Memory B cell (primary cell): ENCODE measurements around the gene DGAT2.

Experiments used
- ATAC-seq: fragments of 150-1000 bp; cut with Tn5 transposase; 2 replicates; pipeline ENCODE4 v1.10.0; 2021; ENCODE audit warnings: low read depth, mild to moderate bottlenecking, moderate library complexity
- DNase-seq, 2 donors: peaks; one replicate each; pipeline ENCODE4 v3.0.0; 2022; ENCODE audit warnings: low spot score in 2 of 2
- H3K27ac Mint-ChIP-seq: one replicate; pipeline ENCODE4 v1.8.0; 2022; ENCODE audit warnings: mild to moderate bottlenecking, moderate library complexity, mixed read lengths
- H3K27me3 Mint-ChIP-seq: one replicate; pipeline ENCODE4 v1.8.0; 2022; ENCODE audit warnings: mixed read lengths
- H3K36me3 Mint-ChIP-seq: one replicate; pipeline ENCODE4 v1.8.0; 2022; ENCODE audit warnings: mild to moderate bottlenecking, mixed read lengths
- H3K4me1 Mint-ChIP-seq: one replicate; pipeline ENCODE4 v1.8.0; 2022; ENCODE audit warnings: mixed read lengths
- H3K4me3 Mint-ChIP-seq: one replicate; pipeline ENCODE4 v1.8.0; 2022; ENCODE audit warnings: mild to moderate bottlenecking, moderate library complexity, mixed read lengths
- H3K9me3 Mint-ChIP-seq: one replicate; pipeline ENCODE4 v1.8.0; 2022; ENCODE audit warnings: mixed read lengths

The DGAT2 gene

DNA sequence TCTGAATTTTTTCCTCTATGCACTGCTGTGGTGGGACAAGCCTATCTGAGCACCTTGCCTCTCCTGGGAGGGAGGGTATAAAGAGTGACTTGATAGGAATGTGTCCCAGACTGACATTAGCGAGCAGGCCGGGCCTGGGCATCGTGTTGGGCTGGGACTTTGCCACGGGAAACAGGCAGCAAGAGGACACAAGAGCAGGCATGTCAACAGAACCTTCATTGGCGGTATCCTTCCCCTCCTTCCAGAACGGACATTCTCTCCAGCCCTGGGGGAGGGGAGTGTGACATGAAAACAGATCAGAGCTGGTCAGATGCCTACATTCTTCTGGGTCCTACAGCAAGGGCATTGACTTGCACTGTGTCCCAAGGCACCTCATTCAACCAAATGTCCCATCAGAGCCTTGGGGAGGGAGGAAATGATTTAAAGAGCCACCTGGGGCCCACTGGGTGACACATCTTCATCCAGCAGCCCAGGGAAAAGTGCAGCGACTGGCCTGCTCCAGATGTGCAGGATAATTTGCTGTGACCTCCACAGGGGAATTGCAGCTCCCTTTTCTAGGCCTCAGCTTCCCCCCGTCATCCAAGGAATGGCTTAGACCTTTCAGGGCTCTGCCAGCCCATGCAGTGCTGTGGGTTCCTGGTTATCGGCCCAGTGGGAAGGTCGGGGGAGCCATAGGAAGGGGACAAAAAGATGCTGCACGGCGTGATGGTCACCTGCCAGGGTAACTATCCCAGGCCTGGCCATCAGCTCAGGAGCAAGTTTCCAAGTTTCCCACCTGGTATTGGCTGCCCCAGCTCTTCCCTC is 24.6 kb downstream of the DGAT2 start:
- no peaks in the 10 kb centered on the region for H3K9me3 Mint-ChIP-seq
- no peak for DNase-seq
- no peak for ATAC-seq
- H3K27ac Mint-ChIP-seq, result no peak overlapping the region
- no peak overlapping the region for H3K4me3 Mint-ChIP-seq
- peaks cover 2% of the 10 kb centered on the region for H3K36me3 Mint-ChIP-seq
- no peaks in the 10 kb centered on the region for H3K27me3 Mint-ChIP-seq
- H3K4me1 Mint-ChIP-seq, result no peaks in the 10 kb centered on the region

DNA sequence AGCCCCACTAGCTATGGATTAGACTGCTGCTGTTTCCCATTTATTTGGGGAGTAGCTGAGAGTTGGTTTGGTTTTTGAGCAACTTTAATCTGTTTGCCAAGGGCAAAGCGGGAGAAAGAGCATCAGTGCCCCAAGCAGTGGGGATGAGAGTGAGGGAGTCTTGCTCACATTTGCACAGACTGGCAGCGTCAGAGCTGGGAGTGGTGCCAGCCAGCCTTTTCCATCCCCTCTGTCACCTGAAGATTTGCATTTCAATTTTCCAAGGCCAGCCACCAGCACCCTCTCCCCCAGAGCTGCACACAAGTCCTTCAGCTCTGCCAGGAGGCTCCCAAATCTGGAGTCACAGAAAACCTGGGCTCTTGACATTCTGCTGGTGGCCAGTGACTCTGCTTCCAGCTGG is 25.4 kb downstream of the DGAT2 start:
- DNase-seq, result no peak
- no peak overlapping the region for H3K4me3 Mint-ChIP-seq

DNA sequence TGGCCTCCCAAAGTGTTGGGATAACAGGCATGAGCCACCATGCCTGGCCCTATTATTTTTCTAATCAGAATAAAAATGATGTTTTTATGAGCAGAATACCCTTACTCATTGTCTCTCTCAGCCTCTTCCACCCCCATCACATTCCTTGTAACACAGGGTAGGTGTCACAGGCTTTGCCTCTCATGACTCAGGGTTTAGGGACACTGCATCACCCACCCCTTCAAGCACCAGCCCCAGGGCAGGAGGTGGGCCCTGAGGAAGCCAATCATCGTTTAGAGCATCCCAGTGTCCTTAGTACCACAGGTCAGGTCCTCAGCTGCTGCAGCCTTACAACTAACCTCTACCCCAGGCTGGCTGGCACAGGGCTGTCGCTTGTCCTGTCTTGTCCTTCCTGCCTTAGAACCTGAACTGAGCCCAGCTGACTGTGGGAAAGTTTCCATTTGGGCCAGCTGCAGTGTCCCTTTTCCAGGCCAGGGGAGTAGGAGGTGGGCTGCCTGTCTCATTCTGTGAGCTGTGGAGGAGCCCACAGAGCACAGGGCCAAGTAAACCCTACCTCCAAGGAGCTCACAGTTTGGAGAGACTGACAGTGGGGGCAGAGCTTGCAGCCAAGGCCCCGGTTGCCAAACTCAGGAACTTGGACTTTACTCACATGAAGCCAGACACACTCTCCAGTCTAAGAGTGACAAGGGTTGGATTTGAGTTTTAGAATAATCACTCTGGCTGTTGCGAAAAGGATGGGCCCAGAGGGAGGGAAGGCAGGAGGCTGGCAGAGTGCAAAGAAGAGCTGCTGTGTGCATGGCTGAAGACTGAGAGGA is 26.9 kb downstream of the DGAT2 start:
- Mint-ChIP-seq H3K36me3 (peaks cover 8% of the 10 kb centered on the region), H3K27me3 (no peaks in the 10 kb centered on the region), H3K4me1 (no peaks in the 10 kb centered on the region), H3K27ac (no peak overlapping the region), H3K9me3 (no peaks in the 10 kb centered on the region), H3K4me3 (no peak overlapping the region)
- DNase-seq (no peak), ATAC-seq (no peak)

More for the DNA sequence above, 25.4 kb downstream of the DGAT2 start:
- ATAC-seq, result no peak
- peaks cover 4% of the 10 kb centered on the region for H3K36me3 Mint-ChIP-seq
- H3K4me1 Mint-ChIP-seq, result no peaks in the 10 kb centered on the region
- H3K27me3 Mint-ChIP-seq, result no peaks in the 10 kb centered on the region
- H3K9me3 Mint-ChIP-seq, result no peaks in the 10 kb centered on the region
- no peak overlapping the region for H3K27ac Mint-ChIP-seq

DNA sequence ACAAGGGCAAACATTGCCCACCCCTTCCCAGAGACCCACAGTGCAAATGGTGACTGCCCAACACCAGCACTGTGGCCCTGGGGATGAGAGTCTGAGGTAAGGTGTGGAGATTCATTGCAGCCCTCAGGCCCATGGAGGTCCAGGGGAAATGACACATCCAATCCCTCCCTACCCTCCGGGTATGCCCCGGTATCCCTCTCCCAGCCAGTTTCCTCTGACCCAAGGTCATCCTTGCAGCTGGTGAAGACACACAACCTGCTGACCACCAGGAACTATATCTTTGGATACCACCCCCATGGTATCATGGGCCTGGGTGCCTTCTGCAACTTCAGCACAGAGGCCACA is 27.5 kb downstream of the DGAT2 start:
- no peaks in the 10 kb centered on the region for H3K27me3 Mint-ChIP-seq
- ATAC-seq, result no peak
- no peak overlapping the region for H3K27ac Mint-ChIP-seq
- no peaks in the 10 kb centered on the region for H3K4me1 Mint-ChIP-seq
- H3K9me3 Mint-ChIP-seq, result no peaks in the 10 kb centered on the region
- DNase-seq, result no peak
- no peak overlapping the region for H3K4me3 Mint-ChIP-seq
- peaks cover 8% of the 10 kb centered on the region for H3K36me3 Mint-ChIP-seq

DNA sequence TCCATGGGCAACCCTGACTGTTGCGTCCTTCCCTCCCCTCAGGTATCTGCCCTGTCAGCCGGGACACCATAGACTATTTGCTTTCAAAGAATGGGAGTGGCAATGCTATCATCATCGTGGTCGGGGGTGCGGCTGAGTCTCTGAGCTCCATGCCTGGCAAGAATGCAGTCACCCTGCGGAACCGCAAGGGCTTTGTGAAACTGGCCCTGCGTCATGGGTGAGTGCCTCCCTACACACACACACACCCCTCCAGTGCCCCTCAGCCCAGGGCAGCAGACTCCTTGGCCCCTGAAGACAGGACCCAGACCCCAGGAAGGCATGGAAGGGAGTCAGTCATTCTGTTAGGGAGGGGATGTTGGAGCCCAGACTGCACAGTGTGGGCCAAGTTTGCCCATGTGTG is 28.5 kb downstream of the DGAT2 start:
- no peak for DNase-seq
- H3K27ac Mint-ChIP-seq, result no peak overlapping the region
- no peaks in the 10 kb centered on the region for H3K27me3 Mint-ChIP-seq
- H3K4me1 Mint-ChIP-seq, result no peaks in the 10 kb centered on the region
- ATAC-seq, result peak; percentile 56
- H3K9me3 Mint-ChIP-seq, result no peaks in the 10 kb centered on the region
- peaks cover 8% of the 10 kb centered on the region for H3K36me3 Mint-ChIP-seq
- H3K4me3 Mint-ChIP-seq, result no peak overlapping the region

DNA sequence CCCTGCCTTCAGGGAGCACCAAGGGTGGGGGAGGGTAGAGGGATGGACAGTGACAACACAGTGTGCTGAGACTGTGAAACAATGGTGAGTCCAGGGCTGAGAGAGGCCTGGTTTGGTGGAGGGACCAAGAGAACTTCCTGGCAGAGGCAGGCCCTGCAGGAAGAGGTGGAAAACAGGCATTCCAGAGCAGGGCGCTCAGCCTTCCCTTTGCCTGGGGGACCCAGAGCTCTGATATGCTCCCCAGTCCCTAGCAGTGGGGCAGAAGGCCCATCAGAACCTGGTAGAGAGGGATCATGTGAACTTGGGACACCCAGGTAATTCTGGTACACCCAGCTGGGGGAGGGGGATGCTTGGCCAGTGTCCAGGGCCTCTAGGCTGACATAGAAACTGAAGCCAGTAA is 29.2 kb downstream of the DGAT2 start:
- no peak for ATAC-seq
- no peaks in the 10 kb centered on the region for H3K27me3 Mint-ChIP-seq
- DNase-seq, result no peak
- H3K36me3 Mint-ChIP-seq, result peaks cover 8% of the 10 kb centered on the region
- no peaks in the 10 kb centered on the region for H3K9me3 Mint-ChIP-seq
- H3K4me3 Mint-ChIP-seq, result no peak overlapping the region
- H3K27ac Mint-ChIP-seq, result no peak overlapping the region
- H3K4me1 Mint-ChIP-seq, result no peaks in the 10 kb centered on the region

DNA sequence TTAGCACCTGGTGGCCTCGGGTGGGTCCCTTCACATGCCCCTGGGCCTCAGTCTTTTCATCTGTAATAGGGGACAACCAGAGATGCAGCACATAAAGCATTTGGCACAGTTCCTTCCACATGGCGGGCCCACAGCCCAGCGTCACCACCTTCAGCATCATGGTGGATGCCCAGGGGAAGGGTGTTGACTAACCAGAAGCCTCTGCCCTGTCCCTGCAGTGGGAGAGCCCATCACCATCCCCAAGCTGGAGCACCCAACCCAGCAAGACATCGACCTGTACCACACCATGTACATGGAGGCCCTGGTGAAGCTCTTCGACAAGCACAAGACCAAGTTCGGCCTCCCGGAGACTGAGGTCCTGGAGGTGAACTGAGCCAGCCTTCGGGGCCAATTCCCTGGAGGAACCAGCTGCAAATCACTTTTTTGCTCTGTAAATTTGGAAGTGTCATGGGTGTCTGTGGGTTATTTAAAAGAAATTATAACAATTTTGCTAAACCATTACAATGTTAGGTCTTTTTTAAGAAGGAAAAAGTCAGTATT is 31.6 kb downstream of the DGAT2 start:
- H3K9me3 Mint-ChIP-seq, result no peaks in the 10 kb centered on the region
- ATAC-seq (no peak), DNase-seq (no peak)
- no peak overlapping the region for H3K4me3 Mint-ChIP-seq
- no peak overlapping the region for H3K27ac Mint-ChIP-seq
- peaks cover 8% of the 10 kb centered on the region for H3K36me3 Mint-ChIP-seq
- peaks cover 5% of the 10 kb centered on the region for H3K4me1 Mint-ChIP-seq
- no peaks in the 10 kb centered on the region for H3K27me3 Mint-ChIP-seq

DNA sequence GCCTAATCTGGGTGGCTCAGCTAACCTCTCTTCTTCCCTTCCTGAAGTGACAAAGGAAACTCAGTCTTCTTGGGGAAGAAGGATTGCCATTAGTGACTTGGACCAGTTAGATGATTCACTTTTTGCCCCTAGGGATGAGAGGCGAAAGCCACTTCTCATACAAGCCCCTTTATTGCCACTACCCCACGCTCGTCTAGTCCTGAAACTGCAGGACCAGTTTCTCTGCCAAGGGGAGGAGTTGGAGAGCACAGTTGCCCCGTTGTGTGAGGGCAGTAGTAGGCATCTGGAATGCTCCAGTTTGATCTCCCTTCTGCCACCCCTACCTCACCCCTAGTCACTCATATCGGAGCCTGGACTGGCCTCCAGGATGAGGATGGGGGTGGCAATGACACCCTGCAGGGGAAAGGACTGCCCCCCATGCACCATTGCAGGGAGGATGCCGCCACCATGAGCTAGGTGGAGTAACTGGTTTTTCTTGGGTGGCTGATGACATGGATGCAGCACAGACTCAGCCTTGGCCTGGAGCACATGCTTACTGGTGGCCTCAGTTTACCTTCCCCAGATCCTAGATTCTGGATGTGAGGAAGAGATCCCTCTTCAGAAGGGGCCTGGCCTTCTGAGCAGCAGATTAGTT is 32.3 kb downstream of the DGAT2 start:
- ATAC-seq (no peak), DNase-seq (no peak)
- Mint-ChIP-seq H3K4me3 (no peak overlapping the region), H3K27me3 (no peaks in the 10 kb centered on the region), H3K36me3 (peaks cover 8% of the 10 kb centered on the region), H3K4me1 (peaks cover 5% of the 10 kb centered on the region), H3K9me3 (no peaks in the 10 kb centered on the region), H3K27ac (no peak overlapping the region)

DNA sequence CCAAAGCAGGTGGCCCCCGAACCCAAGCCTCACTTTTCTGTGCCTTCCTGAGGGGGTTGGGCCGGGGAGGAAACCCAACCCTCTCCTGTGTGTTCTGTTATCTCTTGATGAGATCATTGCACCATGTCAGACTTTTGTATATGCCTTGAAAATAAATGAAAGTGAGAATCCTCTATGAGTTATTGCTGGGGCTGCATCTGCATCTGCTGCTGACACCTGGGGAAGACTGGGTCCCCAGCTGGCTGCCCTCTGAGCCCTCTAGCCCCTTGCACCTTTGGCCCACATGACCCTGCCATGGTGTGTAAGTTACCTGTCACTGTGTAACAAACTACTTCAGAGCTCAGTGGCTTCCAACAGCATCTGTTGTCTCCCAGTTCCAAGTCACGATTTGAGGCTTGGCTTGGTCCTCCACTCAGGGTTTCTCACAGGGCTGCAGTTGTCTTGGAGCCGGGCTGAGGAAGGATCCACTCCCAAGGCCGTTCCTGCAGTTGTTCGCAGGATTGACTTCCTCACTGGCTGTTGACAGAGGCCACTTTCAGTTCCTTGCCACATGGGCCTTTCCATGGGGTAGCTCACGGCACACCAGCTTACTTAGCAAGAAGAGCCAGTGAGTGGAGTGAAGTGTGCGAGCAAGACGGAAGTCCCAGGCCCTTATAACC is 32.9 kb downstream of the DGAT2 start:
- Mint-ChIP-seq H3K27ac (no peak overlapping the region), H3K4me3 (no peak overlapping the region), H3K9me3 (no peaks in the 10 kb centered on the region), H3K36me3 (peaks cover 8% of the 10 kb centered on the region), H3K4me1 (peaks cover 5% of the 10 kb centered on the region), H3K27me3 (no peaks in the 10 kb centered on the region)
- no peak for ATAC-seq
- DNase-seq, result no peak

DNA sequence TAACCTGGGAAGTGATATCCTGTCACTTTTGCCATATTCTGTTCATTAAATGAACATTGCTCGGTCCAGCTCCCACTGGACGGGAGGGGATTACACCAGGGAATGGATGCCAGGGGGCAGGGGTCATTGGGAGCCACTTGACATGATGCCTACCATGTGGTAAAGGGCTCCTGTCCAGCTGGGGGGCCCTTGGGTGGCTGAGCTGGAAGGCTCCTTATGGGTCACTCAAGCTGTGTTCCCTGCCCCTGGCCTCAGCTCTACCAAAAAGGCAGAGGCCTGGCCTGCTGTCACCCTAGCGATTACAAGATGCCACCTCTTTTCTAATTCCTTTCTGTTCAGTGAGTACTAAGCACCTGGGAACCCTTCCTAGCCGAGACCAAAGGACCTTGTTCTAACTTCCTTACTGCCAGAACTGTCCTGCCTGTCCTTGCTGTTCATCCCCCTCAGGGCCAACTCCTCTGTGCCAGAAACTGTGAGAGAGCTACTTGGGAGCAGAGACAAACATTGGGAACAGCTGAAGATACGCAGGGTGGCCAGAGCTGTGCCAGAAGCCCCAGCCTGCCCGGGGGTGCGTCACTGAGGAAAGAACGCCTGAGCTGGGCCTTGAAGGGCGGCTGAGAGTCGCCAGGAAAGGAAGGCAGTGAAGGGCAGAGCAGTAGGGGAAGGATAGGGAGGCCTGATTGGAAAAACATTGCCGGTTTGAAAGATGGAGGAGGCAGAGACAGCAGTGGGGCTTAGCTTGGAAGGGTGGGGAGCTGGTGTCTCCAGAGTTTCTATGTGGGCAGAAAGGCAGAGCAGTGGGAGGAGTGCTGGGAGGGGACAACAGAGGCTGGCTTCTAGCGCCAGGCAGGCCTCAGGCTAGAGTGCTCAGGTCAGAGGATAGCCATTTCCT is 33.7 kb downstream of the DGAT2 start:
- Mint-ChIP-seq H3K36me3 (peaks cover 8% of the 10 kb centered on the region), H3K27me3 (no peaks in the 10 kb centered on the region), H3K4me1 (peaks cover 7% of the 10 kb centered on the region), H3K4me3 (no peak overlapping the region), H3K27ac (no peak overlapping the region), H3K9me3 (no peaks in the 10 kb centered on the region)
- no peak for ATAC-seq
- no peak for DNase-seq

DNA sequence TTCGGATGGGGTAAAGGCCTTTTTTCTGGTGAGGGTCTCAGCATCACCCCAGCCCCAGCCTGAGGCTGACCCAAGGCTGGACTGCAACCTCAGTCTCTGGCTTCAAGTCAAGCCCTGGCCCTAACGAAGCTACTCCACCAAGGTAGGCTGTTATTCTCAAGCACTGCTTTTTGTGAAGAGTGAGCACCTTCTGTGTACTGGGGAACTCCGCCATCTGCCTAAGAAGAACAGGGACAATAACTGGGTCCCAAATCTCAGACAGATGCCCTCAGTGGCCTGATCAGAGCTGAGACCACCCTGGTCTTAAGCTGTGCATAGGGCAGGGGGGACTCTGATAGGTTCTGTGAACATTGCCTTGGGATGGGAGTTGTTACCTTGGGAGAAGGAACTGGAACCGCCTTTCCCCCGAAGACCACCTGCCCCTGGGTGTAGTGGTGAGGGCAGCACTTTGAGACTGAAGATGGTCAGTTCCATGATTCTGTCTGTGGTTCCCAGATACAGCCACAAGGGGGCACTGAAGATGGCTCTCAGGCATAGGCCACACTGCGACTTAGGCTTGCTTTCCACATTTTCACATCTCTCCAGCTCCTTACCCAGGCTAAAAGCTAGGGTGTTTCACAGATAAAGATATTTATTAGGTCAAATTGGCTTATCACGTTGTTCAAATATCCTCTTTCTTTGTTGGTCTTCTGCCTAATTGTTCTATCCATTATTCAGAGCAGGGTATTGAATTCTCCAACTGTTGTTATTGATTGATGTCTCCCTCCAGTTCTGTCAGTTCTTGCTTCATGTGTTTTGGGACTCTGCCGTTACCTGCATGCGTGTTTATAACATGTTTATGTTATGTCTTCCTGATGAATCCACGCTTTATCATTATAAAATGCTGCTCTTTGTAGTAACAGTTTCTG is 34.6 kb downstream of the DGAT2 start:
- Mint-ChIP-seq H3K4me1 (peaks cover 10% of the 10 kb centered on the region), H3K36me3 (peaks cover 8% of the 10 kb centered on the region), H3K27ac (peak overlapping the region; percentile 16), H3K27me3 (no peaks in the 10 kb centered on the region), H3K4me3 (no peak overlapping the region), H3K9me3 (no peaks in the 10 kb centered on the region)
- DNase-seq (peak; percentile 76 to 77), ATAC-seq (peak; percentile 87)

DNA sequence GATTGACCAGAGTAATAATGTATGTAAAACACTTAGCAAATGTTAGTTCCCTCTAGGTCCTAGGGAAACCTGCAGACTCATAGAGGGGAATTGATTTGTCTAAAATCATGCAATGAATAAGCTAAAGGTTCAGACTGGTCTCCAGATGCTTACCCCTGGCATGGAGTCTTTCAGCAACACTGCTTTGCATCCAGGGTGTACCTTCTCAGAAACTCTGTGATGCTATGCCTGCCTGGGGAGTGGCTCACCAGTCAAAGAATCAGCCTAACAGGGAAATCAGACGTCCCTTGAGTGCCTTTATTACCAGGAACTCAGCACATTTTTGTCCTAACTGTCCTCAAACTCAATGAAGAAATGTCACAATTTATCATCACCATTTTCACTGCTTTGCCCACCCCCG is 40.5 kb downstream of the DGAT2 start:
- ATAC-seq (no peak), DNase-seq (no peak)
- H3K27me3 Mint-ChIP-seq, result no peaks in the 10 kb centered on the region
- H3K9me3 Mint-ChIP-seq, result no peaks in the 10 kb centered on the region
- H3K36me3 Mint-ChIP-seq, result no peaks in the 10 kb centered on the region
- H3K4me1 Mint-ChIP-seq, result peaks cover 34% of the 10 kb centered on the region
- no peak overlapping the region for H3K4me3 Mint-ChIP-seq
- H3K27ac Mint-ChIP-seq, result no peak overlapping the region
